Measurements from ENCODE around the gene HFM1. TPM values are rescaled to one million over a fixed set of nuclear protein-coding genes. Genes with fewer than 3 reads are reported as not detected.
"Not testable (repeated sequence)": the region's sequence is repeated elsewhere in the genome, so short reads cannot be mapped to it uniquely, and the experiment has no call there.

Gene HFM1
- polyA plus RNA-seq, 1 of the 3 experiments (the other 2 are of a cell fraction) = 0.10 TPM

DNA sequence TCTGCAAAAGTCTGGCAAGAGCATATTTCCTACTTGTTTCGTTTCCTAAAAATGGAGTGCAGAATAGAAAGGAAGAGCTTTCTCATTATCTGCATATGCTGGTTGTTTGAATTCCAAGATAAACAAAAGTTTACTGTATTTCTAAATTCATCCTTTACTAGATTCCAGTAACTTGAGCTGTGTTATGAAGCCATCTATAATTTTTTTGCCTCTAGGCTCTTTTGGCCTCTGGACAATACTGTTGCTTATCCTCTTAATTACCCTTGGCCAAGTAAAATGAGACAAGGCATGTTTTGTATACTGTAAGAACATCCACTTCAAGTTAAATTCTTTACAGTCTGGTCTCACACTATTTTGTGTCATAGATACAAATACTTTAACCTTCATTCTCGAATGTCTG lies 45.6 kb upstream of the HFM1 start:
- H2AFZ ChIP-seq (ENCODE audit: low read depth) = no peak overlapping the region
- no peaks in the 10 kb centered on the region for H4K20me1 ChIP-seq (ENCODE audit: insufficient read depth)
- no peak overlapping the region for H3K9ac ChIP-seq
- H3K4me2 ChIP-seq = no peak overlapping the region
- POLR2A ChIA-PET = no interaction called here
- H3K9me2 ChIP-seq = no peaks in the 10 kb centered on the region
- H3K36me3 ChIP-seq (replicated peaks in 1 of 2; ENCODE audit: control insufficient read depth in 1 of 2, insufficient read depth in 2 of 2, low read length in 1 of 2) = no peaks in the 10 kb centered on the region
- H3F3A ChIP-seq (replicated peaks; ENCODE audit: insufficient read depth) = no peaks in the 10 kb centered on the region
- CTCF ChIA-PET = interaction anchor here (1.6 kb wide), 1 partner anchor 9 kb away, joined by 5 read pairs; no protein-coding TSS in a partner anchor
- H3K27me3 ChIP-seq (ENCODE audit: insufficient read depth) = no peaks in the 10 kb centered on the region
- H3K4me1 ChIP-seq (ENCODE audit: control insufficient read depth in 1 of 2, insufficient read depth in 2 of 2, low read depth in 1 of 2, low read length in 1 of 2) = no peaks in the 10 kb centered on the region; a peak in 1 of 4 replicates
- 13% methylated on average over 2 of the region's 2 CpGs for WGBS (ENCODE audit: low lambda C conversion rate)
- TF ChIP-seq, protein P1, sequence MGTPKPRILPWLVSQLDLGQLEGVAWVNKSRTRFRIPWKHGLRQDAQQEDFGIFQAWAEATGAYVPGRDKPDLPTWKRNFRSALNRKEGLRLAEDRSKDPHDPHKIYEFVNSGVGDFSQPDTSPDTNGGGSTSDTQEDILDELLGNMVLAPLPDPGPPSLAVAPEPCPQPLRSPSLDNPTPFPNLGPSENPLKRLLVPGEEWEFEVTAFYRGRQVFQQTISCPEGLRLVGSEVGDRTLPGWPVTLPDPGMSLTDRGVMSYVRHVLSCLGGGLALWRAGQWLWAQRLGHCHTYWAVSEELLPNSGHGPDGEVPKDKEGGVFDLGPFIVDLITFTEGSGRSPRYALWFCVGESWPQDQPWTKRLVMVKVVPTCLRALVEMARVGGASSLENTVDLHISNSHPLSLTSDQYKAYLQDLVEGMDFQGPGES (IDR thresholded peaks at IDR 0.05; ENCODE audit: low read depth, low read length) = no peak
- TF ChIP-seq GATA2 (CRISPR knock-in tag; IDR thresholded peaks at IDR 0.05) (no peak), SMC3 (IDR thresholded peaks at IDR 0.05; ENCODE audit: low read depth, low read length) (no peak), RCOR1 (IDR thresholded peaks at IDR 0.05; ENCODE audit: low read length) (no peak), FOSL2 (IDR thresholded peaks at IDR 0.05; ENCODE audit: borderline replicate concordance, low read depth) (no peak), USF2 (IDR thresholded peaks at IDR 0.05; ENCODE audit: borderline replicate concordance, low read depth, low read length) (no peak), RFX5 (IDR thresholded peaks at IDR 0.05; ENCODE audit: low read length) (no peak), EZH2phosphoT487 (IDR thresholded peaks at IDR 0.05; ENCODE audit: borderline replicate concordance, low read depth) (no peak), GABPA (IDR thresholded peaks at IDR 0.05; ENCODE audit: low read depth) (no peak), SIN3A (IDR thresholded peaks at IDR 0.05; ENCODE audit: borderline replicate concordance, low read depth, low read length) (no peak), FOXJ3 (CRISPR knock-in tag; IDR thresholded peaks at IDR 0.05) (no peak), YY1 (IDR thresholded peaks at IDR 0.05; ENCODE audit: low read depth) (no peak), CHD2 (IDR thresholded peaks at IDR 0.05; ENCODE audit: low read length, partially characterized antibody) (no peak), MEF2A (IDR thresholded peaks at IDR 0.05; ENCODE audit: borderline replicate concordance, low read depth) (no peak)
- TF ChIP-seq, protein P2, sequence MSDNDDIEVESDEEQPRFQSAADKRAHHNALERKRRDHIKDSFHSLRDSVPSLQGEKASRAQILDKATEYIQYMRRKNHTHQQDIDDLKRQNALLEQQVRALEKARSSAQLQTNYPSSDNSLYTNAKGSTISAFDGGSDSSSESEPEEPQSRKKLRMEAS (IDR thresholded peaks at IDR 0.05; ENCODE audit: low read depth) = no peak
- TF ChIP-seq, protein P3, sequence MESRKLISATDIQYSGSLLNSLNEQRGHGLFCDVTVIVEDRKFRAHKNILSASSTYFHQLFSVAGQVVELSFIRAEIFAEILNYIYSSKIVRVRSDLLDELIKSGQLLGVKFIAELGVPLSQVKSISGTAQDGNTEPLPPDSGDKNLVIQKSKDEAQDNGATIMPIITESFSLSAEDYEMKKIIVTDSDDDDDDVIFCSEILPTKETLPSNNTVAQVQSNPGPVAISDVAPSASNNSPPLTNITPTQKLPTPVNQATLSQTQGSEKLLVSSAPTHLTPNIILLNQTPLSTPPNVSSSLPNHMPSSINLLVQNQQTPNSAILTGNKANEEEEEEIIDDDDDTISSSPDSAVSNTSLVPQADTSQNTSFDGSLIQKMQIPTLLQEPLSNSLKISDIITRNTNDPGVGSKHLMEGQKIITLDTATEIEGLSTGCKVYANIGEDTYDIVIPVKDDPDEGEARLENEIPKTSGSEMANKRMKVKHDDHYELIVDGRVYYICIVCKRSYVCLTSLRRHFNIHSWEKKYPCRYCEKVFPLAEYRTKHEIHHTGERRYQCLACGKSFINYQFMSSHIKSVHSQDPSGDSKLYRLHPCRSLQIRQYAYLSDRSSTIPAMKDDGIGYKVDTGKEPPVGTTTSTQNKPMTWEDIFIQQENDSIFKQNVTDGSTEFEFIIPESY (IDR thresholded peaks at IDR 0.05; ENCODE audit: borderline replicate concordance, low read depth) = no peak
- TF ChIP-seq, protein P4, sequence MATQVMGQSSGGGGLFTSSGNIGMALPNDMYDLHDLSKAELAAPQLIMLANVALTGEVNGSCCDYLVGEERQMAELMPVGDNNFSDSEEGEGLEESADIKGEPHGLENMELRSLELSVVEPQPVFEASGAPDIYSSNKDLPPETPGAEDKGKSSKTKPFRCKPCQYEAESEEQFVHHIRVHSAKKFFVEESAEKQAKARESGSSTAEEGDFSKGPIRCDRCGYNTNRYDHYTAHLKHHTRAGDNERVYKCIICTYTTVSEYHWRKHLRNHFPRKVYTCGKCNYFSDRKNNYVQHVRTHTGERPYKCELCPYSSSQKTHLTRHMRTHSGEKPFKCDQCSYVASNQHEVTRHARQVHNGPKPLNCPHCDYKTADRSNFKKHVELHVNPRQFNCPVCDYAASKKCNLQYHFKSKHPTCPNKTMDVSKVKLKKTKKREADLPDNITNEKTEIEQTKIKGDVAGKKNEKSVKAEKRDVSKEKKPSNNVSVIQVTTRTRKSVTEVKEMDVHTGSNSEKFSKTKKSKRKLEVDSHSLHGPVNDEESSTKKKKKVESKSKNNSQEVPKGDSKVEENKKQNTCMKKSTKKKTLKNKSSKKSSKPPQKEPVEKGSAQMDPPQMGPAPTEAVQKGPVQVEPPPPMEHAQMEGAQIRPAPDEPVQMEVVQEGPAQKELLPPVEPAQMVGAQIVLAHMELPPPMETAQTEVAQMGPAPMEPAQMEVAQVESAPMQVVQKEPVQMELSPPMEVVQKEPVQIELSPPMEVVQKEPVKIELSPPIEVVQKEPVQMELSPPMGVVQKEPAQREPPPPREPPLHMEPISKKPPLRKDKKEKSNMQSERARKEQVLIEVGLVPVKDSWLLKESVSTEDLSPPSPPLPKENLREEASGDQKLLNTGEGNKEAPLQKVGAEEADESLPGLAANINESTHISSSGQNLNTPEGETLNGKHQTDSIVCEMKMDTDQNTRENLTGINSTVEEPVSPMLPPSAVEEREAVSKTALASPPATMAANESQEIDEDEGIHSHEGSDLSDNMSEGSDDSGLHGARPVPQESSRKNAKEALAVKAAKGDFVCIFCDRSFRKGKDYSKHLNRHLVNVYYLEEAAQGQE (IDR thresholded peaks at IDR 0.05; ENCODE audit: low read depth, low read length) = no peak
- TF ChIP-seq, protein P5, sequence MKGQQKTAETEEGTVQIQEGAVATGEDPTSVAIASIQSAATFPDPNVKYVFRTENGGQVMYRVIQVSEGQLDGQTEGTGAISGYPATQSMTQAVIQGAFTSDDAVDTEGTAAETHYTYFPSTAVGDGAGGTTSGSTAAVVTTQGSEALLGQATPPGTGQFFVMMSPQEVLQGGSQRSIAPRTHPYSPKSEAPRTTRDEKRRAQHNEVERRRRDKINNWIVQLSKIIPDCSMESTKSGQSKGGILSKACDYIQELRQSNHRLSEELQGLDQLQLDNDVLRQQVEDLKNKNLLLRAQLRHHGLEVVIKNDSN (IDR thresholded peaks at IDR 0.05; ENCODE audit: borderline replicate concordance, low read depth) = no peak
- no peak for DNase-seq
- no peak overlapping the region for H3K4me3 ChIP-seq (ENCODE audit: low read depth in 2 of 2, low read length in 1 of 2)
- H3K79me2 ChIP-seq (ENCODE audit: insufficient read depth) = no peaks in the 10 kb centered on the region
- no peak overlapping the region for H3K27ac ChIP-seq (ENCODE audit: low read depth in 2 of 2, low read length in 1 of 2)
- H3K9me3 ChIP-seq = no peaks in the 10 kb centered on the region

- CTCF ChIA-PET; DNase-seq; H3K79me2 ChIP-seq (ENCODE audit: insufficient read depth); POLR2A ChIA-PET; H2AFZ ChIP-seq (ENCODE audit: low read depth); H3K36me3 ChIP-seq (replicated peaks in 1 of 2; ENCODE audit: control insufficient read depth in 1 of 2, insufficient read depth in 2 of 2, low read length in 1 of 2); H3K27me3 ChIP-seq (ENCODE audit: insufficient read depth); H3K9me3 ChIP-seq; H3K9me2 ChIP-seq; H3K27ac ChIP-seq (ENCODE audit: low read depth in 2 of 2, low read length in 1 of 2); H3K4me2 ChIP-seq; H3F3A ChIP-seq (replicated peaks; ENCODE audit: insufficient read depth); H3K9ac ChIP-seq; H3K4me1 ChIP-seq (ENCODE audit: control insufficient read depth in 1 of 2, insufficient read depth in 2 of 2, low read depth in 1 of 2, low read length in 1 of 2); H4K20me1 ChIP-seq (ENCODE audit: insufficient read depth); H3K4me3 ChIP-seq (ENCODE audit: low read depth in 2 of 2, low read length in 1 of 2): not testable (repeated sequence)
- WGBS (ENCODE audit: low lambda C conversion rate) = 81% methylated on average over 2 of the region's 2 CpGs
Observed at GRCh38 chr1:91447782-91448181, 43.1 kb upstream of the HFM1 start.
